GM19438 (cell line): ENCODE measurements around the gene SPAG7.
A peak's percentile ranks its signal among the peaks of the same experiment; 100 is the strongest.

Experiments
- ATAC-seq: cut with Tn5 transposase; IDR thresholded peaks from one replicate; pipeline ENCODE4 v1.9.1; 2021; ENCODE audit warnings: low read depth; ENCODE audit not compliant: unreplicated experiment

Gene SPAG7

DNA sequence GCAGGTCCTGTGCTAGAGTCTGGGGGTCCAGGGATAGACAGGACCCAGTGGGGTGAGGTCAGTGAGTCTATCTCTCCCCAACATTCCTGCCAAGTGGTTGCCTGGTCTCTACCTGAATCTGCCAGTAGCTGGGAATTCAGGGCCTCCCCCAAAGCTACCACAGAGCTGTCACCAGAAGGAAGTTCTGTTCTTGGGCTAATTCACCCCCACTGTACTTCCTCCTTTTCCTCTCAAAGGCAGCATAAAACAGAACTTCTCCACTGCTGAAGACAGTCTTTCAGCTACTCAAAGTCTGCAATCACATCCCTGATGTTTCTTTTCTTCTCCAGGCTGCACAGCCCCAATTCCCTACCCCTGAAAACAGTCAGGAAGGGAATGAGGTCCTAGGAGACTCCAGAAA, 11.1 kb upstream of the SPAG7 start:
- no peak for ATAC-seq

DNA sequence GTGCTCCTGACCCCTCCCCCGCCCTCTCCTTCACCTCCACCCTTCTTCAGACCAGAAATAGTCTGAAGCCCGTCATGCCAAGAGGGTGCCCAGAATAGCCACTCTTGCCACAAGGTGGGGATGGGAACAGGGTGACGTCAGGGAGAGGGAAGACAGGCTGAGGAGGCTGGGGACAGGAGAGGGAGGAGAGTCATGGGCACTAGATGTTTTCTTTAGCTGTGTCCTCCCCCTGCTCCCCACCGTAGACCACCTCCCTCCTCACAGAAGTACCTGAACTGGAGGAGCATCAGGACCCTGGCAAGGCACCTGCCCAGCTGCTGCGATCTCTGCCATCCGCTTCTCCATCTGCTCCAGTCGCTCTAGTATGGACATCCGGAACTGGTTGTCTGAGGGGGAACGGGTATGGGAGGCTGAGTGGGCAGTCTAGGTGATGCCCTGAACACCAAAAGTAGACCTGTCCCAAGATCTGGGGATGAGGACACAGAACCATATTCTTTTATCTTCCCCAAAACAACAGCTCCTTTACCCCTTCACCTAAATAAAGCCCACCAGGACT, 6.6 kb upstream of the SPAG7 start:
- ATAC-seq = no peak

DNA sequence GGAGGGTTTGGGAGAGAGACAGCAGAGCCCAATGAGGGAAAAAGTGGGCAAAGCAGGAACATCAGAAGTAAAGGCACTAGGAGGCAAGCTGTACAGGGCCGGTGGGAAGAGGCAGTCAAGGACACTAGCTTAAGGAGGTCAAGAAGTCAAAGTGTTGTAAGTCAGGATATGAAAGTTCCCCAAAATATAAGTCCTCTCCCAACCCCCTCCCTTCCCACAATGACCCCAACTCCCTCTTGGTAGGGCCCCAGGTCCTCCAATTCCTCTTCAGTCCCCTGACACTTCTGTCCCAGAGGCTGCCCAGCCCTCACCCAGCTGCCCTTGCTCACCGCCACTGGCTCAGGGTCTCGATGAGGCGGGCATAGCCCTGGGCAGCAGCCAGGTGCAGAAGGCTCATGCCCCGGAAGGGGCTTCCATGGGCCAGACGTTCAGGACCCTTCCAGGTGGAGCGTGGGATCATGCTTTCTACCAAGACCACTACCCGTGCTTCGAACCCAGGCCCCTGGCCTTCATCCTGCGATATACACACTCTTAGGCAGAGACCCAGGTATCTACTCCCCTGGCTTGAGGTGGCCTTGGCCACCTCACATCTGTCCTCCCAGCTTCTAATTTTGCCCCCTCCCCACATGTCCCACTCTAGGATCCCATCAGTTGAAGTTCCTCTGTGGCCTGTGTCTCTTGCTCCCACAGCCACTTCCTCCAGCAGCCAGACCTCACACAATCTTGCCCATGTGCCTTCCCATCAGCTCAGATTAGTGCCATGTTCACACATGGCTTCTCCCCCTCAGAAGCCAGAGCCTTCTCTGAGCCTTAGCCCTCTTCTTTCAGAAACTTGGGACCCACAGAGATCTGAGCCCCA, 5.9 kb upstream of the SPAG7 start:
- no peak for ATAC-seq

DNA sequence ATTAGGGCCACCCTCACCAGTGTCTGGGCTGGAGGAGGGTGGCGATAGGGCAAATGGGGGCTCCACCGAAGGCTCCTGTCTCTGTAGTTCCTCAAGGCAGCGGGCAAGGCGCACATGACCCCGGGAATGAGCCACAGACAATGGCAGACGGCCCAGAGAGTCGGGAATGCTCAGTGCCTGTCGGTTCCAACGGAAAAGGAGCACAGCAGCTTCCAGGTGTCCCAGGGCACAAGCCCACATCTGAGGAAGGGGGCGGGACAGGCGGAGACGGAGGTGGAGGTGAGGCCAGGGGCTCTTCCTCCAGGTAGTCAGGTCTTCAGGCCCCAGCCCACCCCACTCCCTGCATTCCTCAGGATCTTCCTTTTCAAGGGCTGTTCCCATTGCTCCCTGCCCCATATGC, 5.1 kb upstream of the SPAG7 start:
- no peak for ATAC-seq

DNA sequence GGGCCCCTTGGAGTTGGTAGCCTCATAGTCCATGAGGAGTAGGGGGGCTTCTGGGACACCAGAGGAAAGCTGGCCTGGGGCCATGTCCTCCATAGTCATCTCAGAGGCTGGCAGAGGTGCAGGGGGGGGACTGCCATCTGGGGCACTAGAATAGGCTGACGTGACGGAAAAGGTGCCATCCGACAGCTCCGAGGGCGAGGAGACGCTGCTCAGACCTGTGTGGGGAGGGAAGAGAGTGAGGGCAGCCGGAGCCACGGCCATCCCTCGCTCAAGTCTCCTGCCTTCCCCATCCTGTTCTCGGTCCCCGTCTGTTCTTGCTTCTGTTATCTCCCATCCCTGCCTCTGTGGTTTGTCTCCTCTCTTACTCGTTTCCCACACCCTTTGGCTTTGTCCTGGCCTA, 4.7 kb upstream of the SPAG7 start:
- no peak for ATAC-seq

DNA sequence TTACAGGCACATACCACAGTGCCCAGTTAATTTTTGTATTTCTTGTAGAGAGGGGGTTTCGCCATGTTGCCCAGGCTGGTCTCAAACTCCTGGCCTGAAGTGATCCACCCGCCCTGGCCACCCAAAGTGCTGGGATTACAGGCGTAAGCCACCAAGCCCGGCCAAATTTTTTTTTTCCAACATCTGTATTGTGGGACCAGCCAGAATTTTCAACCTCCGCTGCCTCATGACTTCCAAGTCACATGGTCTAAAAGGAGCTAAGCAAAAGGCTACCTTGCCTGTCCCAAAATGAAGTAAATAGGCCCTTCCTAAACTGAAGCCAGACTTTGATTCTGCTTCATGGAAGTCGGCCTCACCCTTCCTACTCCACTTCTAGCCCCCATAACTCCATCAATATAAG, 4.2 kb upstream of the SPAG7 start:
- no peak for ATAC-seq

DNA sequence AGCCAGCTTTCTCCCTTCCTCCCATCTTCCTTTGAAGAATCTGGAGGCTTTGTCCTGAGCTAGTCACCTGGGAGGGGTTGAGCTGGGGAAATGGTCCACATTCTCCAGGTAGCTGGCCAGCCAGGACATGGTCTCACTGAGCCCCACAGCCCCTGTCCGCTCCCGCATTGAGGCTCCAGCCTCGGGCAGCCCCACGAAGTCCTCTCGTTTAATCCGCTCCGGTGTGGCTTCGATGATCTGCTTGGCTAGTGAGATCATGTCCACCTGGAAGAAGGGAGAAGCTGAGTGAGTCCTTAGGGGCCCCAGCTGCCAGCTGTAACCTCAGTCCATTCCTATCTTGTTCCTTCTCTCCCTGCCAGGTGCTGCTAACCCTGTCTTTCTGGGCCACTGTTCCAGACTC, 2.7 kb upstream of the SPAG7 start:
- no peak for ATAC-seq

DNA sequence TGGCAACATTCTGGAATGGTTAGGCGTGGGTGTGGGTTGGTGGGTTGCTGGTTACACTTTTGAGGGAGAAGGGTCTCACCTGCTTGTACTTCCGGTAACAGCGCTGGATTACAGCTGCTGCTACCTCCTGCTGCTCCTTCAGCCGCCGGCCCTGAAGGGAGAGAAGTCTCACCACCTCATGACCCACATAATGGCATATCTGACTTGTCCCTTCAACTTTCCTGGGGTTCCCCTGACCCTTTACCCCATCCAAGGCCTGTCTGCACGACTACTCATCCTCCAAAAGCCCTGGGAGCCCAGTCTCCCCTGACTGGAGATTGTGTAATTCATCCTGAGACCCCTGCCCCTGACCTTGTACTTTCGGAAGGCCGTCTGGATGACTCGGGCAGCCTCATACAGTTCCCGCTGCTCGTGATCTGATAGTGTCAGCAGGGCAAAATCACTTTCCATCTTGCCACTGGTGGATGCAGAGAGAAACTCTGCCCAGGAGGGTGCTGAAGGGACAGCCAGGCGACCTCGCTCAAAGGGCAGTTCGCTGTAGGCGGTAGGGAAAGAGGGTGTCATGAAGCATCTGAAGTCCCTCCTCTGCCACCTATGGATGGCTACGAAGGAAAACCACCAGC, 2.0 kb upstream of the SPAG7 start:
- no peak for ATAC-seq

DNA sequence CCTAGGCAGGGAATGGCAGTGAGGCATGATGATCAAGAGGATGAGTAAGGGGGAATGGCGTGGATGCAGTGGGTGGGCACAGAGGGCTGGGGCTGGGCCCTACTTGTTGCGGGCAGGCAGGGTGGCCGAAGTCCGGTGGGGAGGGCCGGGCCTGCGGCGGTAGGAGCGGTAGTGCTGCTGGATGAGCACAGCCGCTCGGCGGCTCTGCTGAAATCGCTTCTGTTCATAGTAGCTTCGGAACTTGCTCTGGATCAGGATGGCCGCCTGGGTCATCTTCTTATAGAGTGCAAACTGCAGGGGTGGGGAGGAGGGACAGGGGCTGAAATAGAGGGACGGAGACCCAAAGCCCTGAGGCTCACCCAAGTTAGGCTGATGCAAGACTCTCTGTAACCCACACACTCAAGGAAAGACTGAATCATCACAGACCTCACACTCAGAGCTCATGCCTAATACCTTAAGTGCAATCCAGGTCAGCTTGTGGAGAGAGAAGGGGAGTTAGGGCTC, 1.5 kb upstream of the SPAG7 start:
- no peak for ATAC-seq

DNA sequence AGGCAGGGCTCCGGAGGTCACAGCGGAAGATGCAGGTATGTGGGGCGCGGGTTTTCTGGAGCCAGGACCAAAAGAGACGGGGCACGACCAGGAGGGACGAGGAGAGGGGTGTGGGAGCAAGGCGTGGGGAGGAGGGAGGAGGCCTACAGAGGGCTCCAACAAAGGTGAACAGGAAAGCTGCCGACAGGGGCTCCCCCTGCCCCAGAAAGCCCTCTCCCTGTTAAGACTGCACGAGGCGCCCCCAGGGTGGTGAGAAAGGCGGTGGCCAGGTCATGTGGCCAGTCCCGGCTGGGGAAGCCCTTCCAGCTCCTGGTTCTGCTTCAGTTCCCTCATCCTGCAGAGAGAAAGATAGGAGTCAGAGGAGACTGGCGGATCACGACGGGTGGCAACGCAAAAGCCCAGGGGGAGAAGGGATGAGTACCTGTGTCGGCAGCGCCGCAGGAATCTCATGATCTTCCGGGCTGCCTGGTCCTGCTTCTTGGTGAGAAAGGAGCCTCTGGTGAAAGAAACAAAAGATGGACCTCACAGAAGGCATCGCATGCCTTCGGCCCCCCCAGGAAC, 949 bp upstream of the SPAG7 start:
- no peak for ATAC-seq

DNA sequence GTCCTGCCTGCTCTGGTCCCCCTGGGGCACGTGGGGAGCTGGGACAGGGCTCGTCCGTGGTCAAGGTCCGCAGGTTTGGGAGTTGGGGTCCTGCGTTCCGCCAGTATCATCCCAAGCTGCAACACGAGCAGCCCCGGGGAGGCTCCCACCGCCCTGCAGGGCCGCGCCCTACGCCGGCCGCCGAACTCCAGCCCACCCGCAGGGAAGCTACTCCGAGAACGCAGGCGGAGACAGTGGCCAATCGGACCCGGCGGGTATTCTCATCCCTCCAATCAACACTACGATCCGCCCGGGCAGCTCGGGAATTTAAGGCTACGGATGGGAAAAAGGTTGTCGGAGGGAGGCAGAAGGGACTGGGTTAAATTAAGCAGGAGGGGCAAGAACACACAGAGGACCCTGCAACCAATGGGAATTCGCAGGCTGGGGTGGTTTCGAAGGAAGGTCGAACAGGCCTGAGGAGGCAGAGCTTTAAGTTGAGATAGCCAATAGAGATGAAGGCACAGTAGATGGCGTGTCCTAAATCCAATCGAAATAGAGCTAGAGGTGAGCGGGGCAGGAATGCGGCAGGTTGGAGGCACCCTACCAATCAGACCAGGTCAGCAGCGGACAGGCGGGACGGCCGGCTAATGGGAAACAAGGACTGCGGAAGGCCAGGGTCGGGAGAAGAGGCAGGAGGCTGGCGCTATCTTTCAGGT, 626 bp downstream of the SPAG7 start:
- ATAC-seq = peak; percentile 82

DNA sequence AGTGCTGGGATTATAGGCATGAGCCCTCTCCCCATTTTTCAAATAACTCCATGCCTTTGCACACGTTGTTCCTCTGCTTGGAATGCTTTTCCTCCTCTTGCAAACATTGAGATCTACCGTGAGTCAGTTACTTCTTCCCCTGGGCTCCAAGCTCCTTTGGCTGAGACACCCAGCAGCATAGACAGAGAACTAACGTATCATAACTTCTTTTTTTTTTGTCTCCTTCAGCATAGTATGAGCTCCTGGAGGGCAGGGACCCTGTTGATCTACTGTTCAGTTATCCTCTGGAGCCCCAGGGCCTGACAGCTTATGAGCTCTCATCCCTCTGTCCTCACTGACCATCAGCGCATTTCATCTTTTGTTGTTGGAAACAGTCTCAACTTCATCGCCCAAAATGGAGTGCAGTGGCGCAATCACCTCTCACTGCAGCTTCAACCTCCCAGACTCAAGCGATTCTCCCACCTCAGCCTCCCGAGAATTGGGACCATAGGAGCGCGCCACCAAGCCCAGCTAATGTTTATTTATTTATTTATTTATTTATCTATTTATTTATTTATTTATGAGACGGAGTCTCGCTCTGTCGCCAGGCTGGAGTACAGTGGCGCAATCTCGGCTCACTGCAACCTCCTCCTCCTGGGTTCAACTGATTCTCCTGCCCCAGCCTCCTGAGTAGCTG, 2.2 kb downstream of the SPAG7 start:
- no peak for ATAC-seq

DNA sequence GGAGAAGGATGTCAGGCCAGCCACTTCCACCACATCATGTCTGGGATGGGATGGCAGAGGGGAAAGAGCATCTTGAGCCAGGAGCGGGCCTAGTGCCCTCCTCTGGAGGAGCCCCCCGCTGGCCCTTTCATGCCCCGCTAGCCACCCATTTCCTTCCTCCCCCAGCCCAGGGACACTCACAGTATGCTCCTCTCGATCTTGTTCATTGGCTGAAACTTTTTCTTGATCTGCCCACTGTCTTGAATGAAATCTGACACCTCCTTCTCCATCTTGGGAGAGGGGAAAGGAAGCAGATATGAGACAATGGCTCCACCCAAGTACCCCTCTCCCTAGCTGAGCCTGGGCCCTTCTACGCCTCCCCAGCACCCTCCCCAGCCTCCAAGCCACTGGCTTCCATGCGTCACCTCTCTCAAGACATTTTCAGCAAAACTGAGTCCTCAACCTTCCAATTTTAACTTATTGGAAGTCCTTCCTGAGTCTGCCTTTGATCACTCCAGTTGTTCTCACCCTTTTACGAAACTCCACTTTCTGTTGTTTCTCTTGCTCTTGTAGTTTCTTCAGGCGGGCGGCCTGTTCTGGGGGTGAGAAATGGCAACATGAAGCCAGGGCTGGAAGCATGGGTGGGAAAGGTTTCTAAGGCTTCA, 7.2 kb downstream of the SPAG7 start:
- no peak for ATAC-seq

DNA sequence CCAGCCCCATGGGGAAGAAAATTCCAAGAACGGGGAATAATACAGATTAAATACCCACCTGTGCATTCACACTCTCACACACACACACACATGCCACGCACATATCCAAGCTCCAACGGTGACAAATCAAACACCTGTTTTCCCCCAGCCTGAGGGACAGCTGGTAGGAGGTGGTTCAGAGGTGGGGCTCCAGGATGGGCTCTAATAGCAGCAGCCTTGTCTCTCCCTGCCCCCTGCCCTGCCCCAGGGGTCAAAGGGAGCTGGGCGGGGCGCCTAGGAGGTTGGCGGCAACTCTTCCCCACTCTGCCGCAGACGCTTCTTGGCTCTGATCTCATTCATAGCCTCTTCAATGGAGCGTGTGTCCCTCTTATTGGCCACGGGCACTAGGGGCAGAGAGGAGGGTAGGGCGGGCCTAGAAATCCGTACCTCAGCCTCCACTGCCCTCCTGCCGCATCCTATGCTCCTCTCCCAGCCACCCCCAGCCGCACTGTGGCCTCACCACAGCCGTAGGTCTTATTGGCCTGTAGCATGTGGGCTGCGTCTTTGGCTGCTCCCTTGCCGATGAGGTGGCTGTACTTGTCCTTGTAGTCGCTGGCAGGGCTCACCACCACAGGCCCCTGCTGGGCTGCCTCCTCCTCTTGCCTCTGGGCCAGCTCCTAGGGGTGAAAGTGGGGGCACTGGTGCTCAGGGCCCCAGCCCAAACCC, 8.2 kb downstream of the SPAG7 start:
- no peak for ATAC-seq

DNA sequence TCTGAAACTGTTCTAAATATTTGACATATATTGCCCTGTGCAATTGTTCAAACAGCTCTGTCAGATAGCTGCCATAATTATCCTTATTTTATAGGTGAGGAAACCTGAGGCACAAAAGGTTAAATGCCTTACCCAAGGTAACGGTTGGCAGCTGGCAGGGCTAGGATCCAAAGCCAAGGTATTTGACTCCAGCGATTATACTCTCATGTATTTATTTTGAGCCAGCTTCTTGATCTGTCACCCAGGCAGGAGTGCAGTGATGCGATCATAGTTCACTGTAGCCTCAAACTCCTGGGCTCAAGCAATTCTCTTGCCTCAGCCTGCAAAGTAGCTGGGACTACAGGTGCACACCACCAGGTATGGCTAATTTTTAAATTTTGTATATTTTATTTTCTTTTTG, 9.5 kb downstream of the SPAG7 start:
- no peak for ATAC-seq

DNA sequence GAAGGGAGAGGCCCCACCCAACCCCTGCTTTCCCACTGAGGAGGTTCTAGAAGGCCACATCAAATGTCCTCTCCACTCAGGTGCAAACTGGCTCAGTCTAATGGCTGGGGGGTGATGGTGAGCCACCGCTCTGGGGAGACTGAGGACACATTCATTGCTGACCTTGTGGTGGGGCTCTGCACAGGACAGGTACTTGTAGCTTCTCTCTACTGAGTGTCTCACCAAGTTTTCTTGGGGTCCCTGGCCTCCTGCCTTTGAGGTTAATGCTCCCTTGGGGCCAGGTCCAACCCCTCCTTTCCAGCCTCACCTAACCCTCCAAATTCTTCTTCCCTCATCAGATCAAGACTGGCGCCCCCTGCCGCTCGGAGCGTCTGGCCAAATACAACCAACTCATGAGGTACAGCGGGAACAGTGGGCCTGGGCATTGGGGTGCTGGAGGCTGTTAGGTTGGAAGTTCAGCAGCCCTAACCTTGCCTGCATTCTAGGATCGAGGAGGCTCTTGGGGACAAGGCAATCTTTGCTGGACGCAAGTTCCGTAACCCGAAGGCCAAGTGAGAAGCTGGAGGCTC, 11.0 kb downstream of the SPAG7 start:
- no peak for ATAC-seq

DNA sequence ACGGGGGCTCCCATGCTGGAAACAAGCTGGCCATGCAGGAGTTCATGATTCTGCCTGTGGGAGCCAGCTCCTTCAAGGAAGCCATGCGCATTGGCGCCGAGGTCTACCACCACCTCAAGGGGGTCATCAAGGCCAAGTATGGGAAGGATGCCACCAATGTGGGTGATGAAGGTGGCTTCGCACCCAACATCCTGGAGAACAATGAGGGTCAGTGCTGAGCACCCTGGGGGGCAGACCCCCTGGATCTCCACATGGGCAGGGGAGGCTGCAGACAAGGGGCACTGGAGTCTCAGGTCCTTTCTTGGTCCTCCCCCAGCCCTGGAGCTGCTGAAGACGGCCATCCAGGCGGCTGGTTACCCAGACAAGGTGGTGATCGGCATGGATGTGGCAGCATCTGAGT, 12.5 kb downstream of the SPAG7 start:
- no peak for ATAC-seq

DNA sequence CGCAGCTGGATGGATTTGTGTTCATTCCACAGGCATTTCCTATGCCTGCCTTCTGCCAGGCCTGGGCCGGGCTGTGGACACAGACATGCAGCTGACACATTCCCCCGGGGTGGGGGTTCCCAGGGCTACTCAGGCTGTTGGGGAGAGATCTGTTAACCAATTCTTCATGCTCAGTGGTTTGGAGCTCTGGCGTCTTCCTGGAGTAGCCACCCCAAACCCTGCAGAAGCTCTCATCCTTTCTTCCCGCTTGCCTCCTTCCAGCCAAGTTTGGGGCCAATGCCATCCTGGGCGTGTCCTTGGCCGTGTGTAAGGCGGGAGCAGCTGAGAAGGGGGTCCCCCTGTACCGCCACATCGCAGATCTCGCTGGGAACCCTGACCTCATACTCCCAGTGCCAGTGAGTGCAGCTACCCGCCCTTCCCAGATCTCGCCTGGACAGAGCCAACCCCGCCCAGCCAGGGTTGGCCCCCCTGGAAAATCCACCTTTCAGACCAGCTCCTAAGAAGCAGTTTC, 14.1 kb downstream of the SPAG7 start:
- ATAC-seq = no peak

DNA sequence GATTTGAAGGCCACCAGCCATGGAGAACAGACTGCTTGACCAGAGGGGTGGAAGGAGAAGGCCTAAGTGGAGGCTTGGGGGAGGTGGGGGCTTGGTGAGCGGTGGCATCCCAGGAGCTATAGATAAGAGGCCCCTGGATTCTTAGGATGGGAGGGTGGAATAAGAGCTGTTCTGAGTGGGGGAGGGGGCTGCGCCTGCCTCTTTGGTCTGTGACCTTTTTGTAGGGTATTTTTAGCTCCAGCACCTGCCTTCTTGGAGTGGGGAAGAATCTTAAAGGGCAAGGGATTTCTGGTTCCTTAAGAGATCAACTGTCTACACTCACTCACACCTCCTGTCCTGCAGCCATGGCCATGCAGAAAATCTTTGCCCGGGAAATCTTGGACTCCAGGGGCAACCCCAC, 16.1 kb downstream of the SPAG7 start:
- no peak for ATAC-seq
